GM21367 (cell line): Measurements from ENCODE around the gene MAD1L1.
"Not testable (repeated sequence)": the region's sequence is repeated elsewhere in the genome, so short reads cannot be mapped to it uniquely, and the experiment has no call there.

Source experiments
- ATAC-seq: cut with Tn5 transposase; IDR thresholded peaks from one replicate; pipeline ENCODE4 v1.9.1; 2021; ENCODE audit not compliant: unreplicated experiment

Gene MAD1L1

DNA sequence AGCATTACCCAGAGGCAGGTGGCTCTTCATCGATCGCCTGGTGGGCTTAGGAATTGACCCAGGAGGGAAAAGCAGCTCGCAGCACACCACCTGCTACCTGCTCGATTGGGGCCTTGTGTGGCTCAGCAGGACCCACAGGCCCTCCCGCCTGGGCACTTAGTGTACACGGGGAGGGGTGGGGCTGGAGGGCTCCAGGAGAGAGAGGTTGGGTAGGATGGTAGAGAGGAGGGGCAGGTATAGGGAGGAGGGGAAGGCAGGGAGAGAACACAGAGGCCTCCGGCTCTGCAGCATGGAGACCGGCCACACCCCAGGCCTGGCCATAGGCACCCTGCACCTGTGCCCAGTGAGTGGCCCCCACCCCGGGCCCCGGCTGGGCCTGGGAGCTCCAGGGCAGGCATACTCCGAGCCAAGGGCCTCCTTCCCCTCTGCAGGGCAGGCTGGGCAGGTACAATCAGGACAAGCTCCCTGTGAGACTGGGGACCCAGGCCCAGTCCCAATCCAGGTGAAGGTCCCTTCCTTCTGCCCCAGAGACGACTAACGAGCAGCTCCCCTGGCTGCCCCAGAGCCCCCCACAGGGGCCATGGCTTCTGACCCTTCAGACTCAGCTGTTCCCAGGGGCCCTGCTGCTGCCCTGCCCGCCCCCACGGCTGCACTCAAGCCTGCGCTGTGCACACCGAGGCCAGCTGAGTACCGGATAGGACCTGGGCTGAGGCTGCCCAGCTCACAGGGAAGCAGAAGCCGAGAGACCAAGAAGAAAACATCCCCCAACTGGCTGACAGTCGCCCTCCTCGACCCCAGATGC lies 358.0 kb downstream of the MAD1L1 start:
- ATAC-seq: not testable (repeated sequence)

DNA sequence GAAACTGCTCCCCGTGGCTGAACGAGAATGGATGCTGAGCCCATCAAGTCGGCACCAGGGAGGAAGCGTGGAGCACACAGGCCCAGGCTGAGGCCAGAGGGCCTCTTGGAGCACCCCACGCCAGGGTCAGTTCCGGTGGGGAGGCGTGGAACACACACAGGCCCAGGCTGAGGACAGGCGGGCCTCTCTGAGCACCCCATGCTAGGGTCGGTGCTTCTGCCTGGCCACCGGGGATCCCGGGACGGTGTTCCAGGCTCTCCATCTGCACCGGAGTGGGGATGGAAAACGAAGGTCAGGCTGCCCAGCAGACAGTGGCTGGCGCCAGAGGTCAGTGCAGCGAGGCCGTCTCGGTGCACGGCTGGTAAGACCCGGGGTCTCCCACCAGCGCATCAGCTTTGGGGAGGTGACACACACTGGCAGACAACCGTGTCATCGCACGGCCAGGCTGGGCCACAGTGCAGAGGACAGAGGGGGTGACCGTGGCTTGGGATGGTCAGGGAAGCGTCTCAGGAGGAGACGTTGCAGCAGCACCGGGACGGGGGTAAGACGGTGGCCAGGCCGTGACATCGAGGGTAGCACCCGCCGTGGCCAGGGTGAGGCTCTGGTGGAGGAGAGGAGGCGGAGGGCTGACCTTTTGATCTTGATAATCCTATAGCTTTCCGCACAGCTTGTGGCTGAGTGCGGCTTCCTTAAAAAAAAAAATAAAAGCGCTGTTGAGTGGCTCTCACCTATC lies 358.7 kb downstream of the MAD1L1 start:
- ATAC-seq: no peak

DNA sequence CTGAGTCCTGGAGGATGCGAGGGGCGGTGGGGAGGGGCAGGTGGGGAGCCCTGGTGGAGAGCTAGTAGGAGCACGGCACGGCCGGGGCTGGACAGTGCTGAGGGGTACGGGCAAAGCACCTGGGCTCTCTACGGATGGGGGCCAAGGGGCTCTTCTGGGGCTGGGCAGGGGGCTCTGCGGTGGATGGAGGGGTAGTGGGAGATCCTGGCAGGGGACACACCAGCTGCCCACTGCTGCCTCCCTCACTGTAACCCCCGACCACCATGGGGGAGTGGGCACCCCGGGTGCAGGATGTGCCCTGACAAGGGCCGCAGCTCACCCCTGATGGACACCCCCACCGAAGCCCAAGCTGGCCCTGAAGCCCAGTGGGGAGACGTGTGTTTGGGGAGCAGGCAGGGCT lies 359.3 kb downstream of the MAD1L1 start:
- no peak for ATAC-seq

DNA sequence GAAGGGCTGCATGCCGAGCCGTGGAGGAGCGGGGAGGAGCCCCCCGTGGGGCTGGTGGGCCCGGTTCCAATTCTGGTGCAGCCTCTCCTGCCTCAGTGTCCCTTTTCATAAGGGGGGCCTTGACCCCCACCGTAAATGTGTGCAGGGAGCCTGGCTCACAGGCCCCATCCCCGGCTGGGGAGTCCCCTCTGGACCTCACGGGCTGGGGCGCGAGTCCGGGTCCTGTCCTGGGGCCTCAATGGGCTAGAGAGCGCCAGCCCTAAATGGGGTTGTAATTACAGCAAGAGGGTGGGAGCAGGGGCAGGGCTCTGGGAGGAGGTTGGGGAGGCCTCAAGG lies 359.7 kb downstream of the MAD1L1 start:
- ATAC-seq: no peak

DNA sequence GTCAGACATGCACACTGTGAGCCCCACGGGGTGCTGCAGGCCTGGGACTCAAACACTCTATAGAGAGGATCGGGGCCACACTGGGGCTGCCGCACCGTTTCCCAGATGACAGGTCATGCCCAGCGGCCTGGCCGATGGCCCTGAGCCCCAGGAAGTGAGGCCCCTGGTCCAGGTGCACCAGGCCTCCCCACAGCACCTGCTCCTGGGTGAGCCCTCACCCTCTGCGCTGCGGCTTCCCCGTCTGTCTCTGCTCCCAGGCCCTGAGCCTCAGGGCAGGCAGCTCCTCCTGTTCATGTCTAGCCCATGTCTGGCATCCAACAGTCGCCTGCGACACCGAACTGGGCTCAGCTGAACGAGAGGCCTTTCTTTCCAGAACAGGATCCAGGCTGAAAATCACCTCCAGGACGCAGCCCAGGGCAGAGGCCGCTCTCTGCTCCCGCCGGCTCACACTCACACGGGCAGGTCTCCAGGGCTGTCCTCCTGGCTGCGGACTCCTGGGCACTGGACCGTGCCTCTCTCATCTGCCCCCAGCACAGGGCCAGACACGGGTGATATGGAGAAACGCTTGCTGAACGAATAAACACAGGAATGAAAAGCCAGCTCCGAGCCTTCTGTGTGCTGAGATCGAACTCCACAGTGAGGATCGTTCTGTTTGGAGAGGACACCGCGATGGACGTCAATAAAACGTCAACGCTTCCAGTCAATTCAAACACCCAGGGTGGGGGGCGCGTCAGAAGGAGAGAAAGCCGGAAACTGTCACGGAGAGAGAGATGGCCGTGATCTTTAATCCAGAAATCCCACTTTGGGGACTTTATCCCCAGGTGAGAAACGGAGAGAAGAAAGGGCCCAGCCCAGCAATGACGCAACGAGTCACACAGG lies 360.3 kb downstream of the MAD1L1 start:
- ATAC-seq: no peak

DNA sequence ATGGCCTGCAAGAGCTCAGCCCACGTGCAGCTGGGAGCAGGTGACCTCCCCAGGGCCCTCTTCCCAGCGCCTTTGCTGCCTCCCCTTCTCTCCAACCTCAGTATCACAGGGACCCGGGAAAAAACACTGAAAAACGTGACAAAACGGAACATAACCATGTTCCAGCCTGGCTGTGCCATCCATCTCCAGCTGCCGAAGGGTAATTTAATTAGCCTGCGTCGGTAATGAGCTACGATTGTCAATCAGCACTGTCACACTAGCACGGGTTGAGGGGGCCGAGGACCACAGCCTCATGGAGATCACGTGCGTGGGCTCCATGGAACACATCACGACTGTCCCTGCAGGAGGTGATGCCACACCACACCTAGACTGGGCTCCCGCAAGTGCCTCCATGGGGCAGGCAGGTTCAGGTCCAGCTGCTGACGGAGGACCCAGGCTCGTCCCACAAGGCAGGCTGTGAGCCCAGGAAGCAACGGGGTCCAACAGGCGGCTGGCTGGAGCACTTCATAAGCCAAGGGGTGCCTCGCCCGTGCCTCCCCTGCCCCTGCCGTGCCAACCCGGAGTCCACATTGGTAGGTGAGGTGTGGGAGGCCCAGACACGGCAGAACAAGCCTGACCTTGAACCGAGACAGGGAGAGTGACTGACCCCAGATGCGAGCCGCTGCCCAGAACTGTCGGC lies 363.2 kb downstream of the MAD1L1 start:
- no peak for ATAC-seq

DNA sequence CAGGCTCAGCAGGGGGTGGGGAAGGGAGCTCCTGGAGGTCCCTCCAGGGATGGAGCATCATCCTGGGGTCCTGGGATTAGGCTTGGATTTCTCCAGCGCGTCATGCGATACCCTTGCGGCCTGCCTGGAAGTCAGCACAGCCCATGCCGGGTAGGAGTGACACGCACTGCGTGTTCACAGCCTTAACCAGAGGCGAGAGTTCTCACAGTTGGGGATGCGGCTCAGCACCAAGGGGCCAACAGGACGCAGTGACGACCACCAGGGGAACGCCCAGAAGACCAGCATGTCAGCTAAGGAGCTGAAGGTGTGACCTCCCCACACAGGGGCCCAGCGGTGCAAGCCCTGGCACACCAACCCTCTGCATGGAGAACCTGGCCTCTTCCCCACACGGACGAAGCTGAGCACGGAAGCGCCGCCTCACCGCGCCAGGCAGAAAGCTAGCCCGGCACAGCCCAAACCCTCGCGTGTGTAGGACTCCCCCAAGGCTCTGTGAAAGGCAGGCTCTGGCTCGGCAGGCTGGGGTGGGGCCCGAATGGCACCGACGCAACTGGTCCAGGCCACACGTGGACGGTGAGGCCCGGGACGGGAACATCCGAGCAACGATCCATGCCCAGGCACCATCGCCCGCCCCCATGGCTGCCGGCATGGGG lies 364.1 kb downstream of the MAD1L1 start:
- ATAC-seq: no peak

DNA sequence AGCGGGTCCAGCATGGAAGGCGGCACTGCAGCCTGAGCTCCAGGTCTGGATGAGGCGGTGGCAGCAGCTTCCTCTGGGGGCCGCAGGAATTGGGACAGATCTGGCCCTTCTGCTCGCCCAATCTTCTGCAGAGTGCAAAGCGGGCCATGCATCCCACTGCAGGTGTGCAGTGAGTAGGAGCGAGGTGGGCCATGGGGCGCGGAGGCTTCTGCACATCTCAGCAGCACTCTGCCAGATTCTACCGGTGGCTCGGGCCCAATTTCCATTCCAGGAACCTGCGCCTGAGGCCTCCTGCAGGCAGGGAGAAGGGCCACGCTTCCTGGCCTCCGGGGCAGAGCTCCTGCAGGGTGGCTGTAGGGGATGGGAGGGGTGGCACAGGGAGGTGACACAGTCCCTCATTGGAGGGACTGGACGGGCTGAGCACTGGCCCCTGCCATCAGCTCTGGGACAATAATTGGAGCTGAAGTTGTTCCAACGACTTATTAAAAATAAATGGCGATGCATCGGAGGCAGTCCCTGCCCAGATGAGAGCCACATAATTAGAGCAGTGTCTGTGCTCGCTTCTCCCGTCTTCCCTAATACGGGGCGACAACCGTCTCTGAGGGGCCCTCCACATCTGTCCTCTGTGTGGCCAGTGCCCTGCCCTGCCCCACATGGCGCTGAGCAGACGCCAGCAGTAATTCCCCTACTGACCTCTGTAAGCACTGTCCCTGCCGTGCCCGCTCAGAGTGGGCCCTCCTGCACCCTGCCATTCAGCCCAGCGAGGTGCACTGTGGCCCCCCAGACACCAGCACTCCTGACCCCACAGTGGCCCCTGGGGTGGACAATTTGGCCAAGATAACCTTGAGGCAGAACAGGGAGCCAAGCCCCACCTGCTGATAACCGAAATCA lies 365.1 kb downstream of the MAD1L1 start:
- ATAC-seq: no peak

DNA sequence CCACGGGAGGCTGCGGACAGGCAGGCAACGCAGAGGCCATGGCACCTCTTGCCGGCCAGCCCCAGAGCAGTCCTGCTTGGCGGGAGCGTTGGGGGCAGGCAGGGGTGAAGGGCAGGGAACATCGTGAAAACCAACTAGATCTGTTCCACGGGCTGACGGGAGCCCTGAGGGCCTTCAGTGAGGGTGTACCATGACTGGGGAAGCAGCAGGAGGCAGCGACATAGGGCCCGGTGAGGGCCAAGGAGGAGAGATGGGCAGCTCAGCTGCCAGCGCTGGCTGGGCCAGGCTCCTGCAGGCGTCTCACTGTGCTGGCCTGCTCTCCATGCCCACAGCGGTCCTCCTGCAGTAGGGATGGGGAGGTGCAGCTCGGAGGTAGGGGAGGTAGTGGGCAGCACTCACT lies 366.1 kb downstream of the MAD1L1 start:
- ATAC-seq: no peak

DNA sequence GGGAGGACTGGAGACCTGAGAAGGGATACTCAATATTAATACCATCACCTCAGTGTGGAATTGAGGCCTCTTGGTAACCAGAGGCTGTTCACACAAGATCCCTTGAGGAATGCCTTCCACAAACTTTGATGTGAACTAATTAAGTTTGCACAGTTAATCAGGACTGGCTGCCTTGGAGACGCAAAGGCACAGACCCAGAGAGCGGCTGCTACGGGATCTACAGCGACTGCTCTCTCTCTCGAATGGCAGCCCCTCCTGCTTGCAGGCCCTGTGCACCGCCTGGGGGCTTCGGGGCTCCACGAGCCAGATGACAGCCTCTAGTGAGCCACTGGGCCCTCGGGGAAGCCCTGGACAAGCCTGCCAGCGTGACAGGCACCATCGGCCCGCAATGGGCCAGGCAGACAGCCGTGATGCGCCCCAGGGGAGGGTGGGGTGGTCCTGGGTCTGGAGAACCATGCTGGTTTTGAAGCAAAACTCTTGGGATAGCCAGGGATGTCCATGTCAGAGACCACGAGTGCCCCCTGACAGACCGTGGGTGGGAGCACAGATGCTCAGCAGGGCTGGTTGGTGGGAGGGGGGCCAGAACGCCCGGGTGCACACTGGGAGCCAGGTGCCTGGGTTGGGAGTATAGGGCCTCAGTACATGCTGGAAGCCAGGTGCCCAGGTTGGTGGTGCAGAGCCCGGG lies 367.0 kb downstream of the MAD1L1 start:
- ATAC-seq: no peak

DNA sequence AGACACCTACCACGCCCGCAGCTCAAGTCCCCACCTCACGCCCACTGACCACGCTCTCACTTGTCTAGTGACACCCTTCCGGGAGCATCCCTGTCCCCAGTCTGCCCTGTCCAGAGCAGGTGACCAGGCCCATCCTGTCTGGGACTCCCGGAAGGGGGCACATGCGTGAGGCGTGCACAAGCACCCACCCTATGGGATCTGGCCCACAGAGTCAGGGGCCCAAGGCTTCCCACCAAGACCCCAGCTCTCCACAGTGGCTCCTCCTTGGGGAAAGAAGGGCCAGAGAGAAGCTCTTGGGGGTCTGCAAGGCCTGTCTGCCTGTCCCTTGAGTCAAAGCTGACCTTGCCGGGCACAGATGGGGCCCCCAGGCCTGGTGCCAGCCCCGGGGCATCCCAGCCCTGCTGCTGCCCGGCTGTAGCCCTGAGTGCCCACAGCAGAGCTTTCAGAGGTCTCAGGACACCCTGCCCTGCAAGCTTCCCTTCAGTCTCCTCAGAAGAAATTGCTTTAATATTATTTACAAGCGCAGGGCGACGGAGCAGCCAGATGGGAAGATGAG lies 367.7 kb downstream of the MAD1L1 start:
- no peak for ATAC-seq

DNA sequence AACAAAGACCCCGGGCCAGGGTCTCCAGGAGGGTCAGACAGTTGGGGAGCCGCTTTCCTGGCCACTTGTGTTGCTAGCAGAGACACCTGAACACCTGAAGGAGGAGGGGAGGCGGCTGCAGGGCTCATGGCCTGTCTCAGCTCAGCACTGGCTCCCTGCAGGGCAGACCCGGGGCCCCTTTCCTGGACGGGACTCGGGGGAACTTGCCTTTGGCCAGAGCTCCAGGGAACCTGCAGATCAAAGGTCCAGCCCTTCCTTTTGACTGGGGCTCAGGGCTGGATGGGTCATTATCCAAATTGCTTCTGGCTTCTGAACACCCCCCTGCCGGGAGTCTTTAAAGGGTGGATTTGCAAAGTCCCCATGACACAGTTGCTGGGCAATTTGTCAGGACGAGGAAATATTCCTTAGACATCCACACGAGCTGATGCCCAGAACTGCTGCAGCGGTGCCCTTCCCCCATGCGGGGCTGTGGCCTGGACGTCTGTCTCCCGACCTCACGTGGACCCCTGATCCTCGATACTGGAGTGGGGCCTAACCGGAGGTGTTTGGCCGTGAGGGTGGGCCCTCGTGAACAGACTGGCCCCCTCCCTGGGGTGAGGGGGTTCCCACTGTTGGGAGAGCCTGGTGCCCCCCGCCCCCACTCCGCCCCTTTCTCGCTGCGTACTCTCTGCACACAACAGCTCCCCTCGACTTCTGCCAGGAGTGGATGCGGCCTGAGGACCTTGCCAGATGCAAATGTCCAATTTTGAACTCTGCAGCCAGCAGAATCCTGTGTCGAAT lies 368.4 kb downstream of the MAD1L1 start:
- ATAC-seq: no peak

DNA sequence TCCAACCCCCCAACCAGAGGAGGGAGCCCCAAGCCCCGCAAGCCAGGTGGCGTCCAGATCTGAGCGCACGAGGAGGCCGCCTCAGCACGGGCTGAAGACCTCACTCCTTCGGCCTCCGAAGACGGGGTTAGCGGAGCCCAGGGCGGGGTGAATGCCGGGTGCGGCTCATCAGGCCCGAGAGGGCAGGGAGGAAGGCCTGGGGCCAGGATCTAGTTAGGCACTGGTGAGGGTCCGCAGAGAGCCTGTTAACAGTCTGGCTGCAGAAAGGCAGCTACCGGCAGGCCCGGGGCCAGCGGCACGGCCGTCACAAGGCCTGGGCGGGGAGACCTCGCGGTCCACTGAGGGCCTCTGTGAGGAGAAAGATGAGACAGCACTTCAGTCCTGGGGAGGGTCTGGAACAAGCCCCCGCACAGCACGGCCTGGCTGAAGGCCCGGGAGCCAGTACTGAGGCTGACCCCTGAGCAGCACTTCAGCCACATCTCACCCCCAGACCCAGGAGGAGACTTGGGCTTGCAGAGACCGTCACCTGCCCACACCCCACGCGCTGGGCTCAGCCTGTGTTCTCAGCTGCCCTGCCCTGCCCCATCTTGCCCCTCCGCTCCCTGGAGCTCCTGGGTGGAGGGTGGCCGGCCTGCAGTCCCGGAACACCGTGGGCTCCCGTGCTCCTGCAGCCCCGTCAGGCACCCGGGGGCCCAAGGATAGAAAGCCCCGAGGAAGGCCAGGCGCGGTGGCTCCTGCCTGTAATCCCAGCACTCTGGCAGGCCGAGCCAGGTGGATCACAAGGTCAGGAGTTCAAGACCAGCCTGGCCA lies 369.4 kb downstream of the MAD1L1 start:
- no peak for ATAC-seq

DNA sequence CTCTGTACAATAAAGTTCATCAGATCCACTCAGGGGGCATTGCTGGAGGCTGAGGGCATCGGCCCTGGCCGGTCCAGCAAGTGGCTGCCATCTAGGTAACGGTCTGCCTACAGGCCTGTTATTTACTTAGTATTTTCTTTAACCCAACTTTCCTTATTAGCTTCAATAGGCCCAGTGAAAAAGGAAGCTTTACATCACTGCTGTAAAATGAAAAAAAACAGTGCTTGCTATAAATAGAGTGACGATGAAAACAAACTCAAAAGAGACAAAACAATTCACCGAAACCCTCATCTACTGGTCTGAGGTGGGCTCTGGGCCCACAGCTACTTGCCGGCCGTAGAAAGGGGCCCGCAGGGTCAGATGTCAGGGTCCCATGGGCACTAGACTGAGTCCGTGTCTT lies 370.2 kb downstream of the MAD1L1 start:
- no peak for ATAC-seq

DNA sequence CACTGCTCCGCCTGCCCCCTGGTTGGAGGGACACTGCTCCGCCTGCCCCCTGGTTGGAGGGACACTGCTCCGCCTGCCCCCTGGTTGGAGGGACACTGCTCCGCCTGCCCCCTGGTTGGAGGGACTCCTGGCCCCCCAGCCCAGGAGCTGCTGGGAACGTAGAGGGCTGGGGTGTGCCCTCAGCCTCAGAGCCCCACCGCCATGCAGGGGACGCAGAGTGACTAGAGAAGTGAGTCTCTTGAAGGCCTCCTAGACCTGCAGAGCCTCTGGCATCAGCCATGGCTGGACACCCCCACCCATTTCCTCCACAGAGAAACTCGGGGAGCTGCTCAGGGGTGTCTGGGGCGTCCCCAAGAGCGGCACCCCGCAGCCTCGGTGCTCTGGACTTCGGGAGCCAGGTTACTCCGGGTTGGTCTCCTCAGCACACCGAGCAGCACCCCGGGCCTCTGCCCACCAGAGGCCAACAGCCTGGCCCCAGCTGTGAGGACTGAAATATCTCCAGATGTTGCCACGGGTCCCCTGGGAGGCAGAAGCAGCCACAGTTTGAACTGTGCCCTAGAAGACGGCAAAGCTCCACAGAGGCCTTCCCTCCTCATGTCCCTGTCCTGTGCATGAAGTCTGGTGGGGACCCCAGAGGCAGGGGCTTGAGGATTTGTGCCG lies 370.8 kb downstream of the MAD1L1 start:
- no peak for ATAC-seq
